NT2/D1 (cell line): ENCODE measurements around the gene SRPK1.

Experiments used
- YY1 ChIP-seq: IDR thresholded peaks from 2 replicates; pipeline ENCODE4 v1.6.1; 2011; ENCODE audit not compliant: insufficient read length, insufficient read depth
- ZNF274 ChIP-seq: IDR thresholded peaks from 2 replicates; pipeline ENCODE4 v1.6.1; 2011; ENCODE audit warnings: mild to moderate bottlenecking, low read depth, low read length

DNA sequence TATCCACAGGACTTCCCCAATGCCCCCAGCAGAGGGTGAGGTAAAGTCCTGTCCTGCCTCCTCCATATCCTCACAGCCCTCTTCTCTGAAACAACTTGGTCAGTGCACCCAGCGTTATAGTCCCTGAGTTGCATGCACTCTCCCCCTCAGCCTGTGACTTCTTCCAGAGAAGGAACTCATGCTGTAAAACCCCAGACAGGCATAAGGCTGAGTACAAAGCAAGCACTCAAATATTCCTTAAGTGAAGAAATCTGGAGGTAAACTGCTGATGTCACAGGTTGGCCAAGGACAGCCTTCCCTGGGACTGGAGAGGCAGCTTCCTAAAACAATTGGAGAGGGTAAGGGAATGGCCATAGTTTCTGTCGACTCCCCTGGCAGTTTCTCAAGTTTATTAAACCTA, 12.9 kb upstream of the SRPK1 start:
- TF ChIP-seq YY1 (no peak), ZNF274 (no peak)
